Pancreas (tissue), 10 donors: ENCODE measurements around the gene POLE4. TPM values are rescaled to one million over a fixed set of nuclear protein-coding genes. Genes with fewer than 3 reads are reported as not detected.

ENCODE experiments used
- ATAC-seq, 4 donors: fragments of 200-7000 bp; cut with Tn5 transposase; one replicate each; pipeline versions ENCODE4 v1.8.0 to v1.9.1; 2020; ENCODE audit warnings: mild to moderate bottlenecking in 4 of 4, moderate library complexity in 4 of 4
- DNase-seq, 6 donors: peaks; one replicate each; pipeline ENCODE4 v3.0.0-alpha.2; 2020
- FAIRE-seq: peaks from 2 replicates; lab custom pipeline; 2012; peaks lifted over from hg19 to GRCh38; lab: Jason Lieb, UNC
- H3K27ac ChIP-seq, 4 donors: fragments of 200-600 bp; sonication (generic); 1 replicate in 3 of 4; 2 replicates in 1 of 4; pipeline versions ENCODE4 v1.5.0 to v1.8.0; 2020
- H3K27me3 ChIP-seq, 4 donors: fragments of 200-600 bp; one replicate each; pipeline ENCODE4 v1.8.0; 2021
- H3K36me3 ChIP-seq, 3 donors: fragments of 200-600 bp; sonication (generic) in 1 of 3; one replicate each; pipeline versions ENCODE4 v1.5.0 to v1.8.0; 2020 to 2021
- H3K4me1 ChIP-seq, 3 donors: fragments of 200-600 bp; one replicate each; pipeline ENCODE4 v1.8.0; 2021
- H3K4me3 ChIP-seq, 4 donors: fragments of 200-600 bp; sonication (generic) in 2 of 4; one replicate each; pipeline versions ENCODE4 v1.5.0 to v1.8.0; 2020 to 2021
- H3K9me3 ChIP-seq, 4 donors: fragments of 200-600 bp; one replicate each; pipeline ENCODE4 v1.8.0; 2021
- WGBS, 2 donors: extraction: QIAGEN DNeasy Blood & Tissue Kit; methylation state at CpG; one replicate each; pipeline ENCODE4 v1.1.7; 2013; 5-methylcytosine and 5-hydroxymethylcytosine counted together
- intact Hi-C, 3 donors: fragments of 100-400 bp; cut with DNase I; formaldehyde crosslinking; loops; one replicate each; pipeline versions ENCODE4 v1.11.1 to v1.14.2; 2022
- polyA plus RNA-seq, 2 donors: library from polyadenylated mRNA; stranded (reverse); fragments of 200-250 nt; gene quantifications; one replicate each; pipeline ENCODE4 v1.2.3, GENCODE V29; 2013
- total RNA-seq, 6 donors: library from RNA; stranded (reverse); fragmentation: NEBNext Ultra II Directional in 4 of 6; extraction: Animal tissue kit (Norgen Biotek cat#: 25700) in 4 of 6; gene quantifications; one replicate each; pipeline versions ENCODE4 v1.2.1 to v1.2.4, GENCODE V29; 2021 to 2023
- TF ChIP-seq, protein P1 (sequence below), 4 donors: fragments of 200-600 bp; sonication (generic) in 3 of 4; IDR thresholded peaks; one replicate each; pipeline versions ENCODE4 v1.5.0 to v1.8.0; 2021; ENCODE audit warnings: antibody characterized with exemption in 4 of 4
- donor health status: healthy with polysubstance abuse.
- donor health status: DM: no; HTN: no; CAD: no; lungs with moderate emphysema.
- donor health status: DM: no; HTN: no; CAD: no.
- donor health status: control.
- donor health status: control.
- donor health status: Bipolar disorder and iron deficiency.
- donor health status: DM: yes; HTN: yes; CAD: no.
- donor health status: DM: no; HTN: no; CAD: no.
- donor health status: DM: no; HTN: no; CAD: no.
- donor health status: DM: yes; HTN: yes; CAD: no.

Gene POLE4
- total and polyA plus RNA-seq, 8 donors: 10.0 to 22.6 (median 18.2) TPM

DNA sequence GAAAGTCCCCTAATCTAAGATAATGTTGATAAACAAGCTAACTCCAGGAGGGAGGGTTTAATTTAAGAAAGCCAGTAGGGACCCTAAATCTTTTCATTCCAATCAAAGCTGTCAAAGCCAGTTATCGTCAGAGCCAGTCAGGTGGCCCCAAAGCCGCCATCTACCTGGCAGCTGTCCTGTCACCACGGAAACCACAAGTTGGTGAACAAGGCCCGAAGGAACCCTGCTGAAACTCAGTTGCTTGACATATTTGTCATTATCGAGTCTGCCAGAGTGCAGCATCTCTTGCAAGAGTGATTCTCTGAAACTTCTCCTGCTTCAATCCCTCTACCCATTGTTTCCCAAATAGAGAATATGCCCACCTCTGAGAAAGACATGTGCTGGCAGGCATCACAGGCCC is 30.8 kb upstream of the POLE4 start:
- FAIRE-seq: no peak
- Histone ChIP-seq H3K36me3 (no peaks in the 10 kb centered on the region), H3K27ac (no peak overlapping the region), H3K9me3 (no peaks in the 10 kb centered on the region), H3K4me1 (no peaks in the 10 kb centered on the region), H3K4me3 (no peak overlapping the region), H3K27me3 (no peaks in the 10 kb centered on the region)
- TF ChIP-seq, protein P1, sequence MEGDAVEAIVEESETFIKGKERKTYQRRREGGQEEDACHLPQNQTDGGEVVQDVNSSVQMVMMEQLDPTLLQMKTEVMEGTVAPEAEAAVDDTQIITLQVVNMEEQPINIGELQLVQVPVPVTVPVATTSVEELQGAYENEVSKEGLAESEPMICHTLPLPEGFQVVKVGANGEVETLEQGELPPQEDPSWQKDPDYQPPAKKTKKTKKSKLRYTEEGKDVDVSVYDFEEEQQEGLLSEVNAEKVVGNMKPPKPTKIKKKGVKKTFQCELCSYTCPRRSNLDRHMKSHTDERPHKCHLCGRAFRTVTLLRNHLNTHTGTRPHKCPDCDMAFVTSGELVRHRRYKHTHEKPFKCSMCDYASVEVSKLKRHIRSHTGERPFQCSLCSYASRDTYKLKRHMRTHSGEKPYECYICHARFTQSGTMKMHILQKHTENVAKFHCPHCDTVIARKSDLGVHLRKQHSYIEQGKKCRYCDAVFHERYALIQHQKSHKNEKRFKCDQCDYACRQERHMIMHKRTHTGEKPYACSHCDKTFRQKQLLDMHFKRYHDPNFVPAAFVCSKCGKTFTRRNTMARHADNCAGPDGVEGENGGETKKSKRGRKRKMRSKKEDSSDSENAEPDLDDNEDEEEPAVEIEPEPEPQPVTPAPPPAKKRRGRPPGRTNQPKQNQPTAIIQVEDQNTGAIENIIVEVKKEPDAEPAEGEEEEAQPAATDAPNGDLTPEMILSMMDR (IDR thresholded peaks at IDR 0.05): no peak
- intact Hi-C loops: loop anchor here in 1 of 3 donors (10.0 kb wide), 1 partner anchor 477 kb away; no protein-coding TSS in a partner anchor
- 61 to 82% methylated on average over 5 of the region's 5 CpGs for WGBS, 2 donors
- DNase-seq: no peak
- no peak for ATAC-seq

DNA sequence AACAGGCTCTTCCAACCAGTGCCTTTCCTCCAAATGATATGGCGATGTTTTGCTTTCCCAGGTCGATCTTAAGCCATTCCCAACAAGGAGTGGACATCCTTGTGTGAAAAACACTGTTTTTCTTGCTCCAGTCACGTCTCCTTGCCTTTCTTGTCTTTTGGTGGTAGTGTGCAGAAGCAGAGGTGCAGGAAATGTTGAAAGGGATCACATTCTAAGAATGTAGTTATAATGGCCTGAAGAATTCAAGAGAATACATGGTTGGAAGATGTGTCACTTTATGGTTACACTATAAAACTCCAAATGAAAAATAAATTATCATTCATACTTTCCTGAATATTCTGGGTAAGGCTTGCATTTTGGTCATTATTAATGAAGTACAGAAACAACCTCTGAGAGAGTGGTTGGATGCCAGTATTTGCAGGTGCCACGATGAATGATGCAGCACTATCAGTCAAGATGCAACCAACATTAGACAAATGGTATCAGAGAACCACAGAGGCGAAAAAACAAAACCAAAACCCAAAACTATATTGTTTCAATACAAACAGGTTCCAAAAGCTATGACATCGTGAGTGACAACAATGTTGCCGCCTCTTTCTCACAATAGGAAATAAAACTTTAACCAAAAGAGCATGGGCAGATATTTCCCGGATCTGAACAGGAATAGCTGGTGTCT is 27.5 kb upstream of the POLE4 start:
- intact Hi-C loops: no loop called here
- Histone ChIP-seq H3K36me3 (no peaks in the 10 kb centered on the region), H3K9me3 (no peaks in the 10 kb centered on the region), H3K27ac (no peak overlapping the region), H3K27me3 (no peaks in the 10 kb centered on the region), H3K4me3 (no peak overlapping the region), H3K4me1 (no peaks in the 10 kb centered on the region)
- TF ChIP-seq, protein P1 (IDR thresholded peaks at IDR 0.05): no peak
- no peak for DNase-seq
- FAIRE-seq: no peak
- no peak for ATAC-seq
- 61 to 86% methylated on average over 8 of the region's 8 CpGs for WGBS, 2 donors

DNA sequence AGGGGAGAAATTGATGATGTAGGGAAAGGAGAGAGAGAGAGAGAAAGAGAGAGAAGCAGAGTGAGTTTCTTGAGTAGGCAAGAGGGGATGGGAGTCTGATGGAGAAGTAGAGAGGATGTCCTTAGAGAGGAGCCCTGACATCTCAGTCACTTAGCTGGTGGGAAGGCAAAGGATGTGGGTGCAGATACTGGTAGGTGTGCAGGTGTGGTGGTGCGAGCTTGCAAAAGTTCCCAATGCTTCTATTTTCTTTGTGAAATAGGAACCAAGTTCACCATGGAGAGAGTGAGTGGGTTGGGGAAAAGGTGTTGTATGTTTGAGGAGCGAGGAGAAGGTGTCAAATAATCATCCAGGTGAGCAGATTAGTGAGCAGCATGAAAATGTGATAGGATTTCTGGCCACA is 26.5 kb upstream of the POLE4 start:
- FAIRE-seq: no peak
- no peaks in the 10 kb centered on the region for H3K9me3 ChIP-seq
- intact Hi-C loops: no loop called here
- H3K27ac ChIP-seq: no peak overlapping the region
- no peaks in the 10 kb centered on the region for H3K4me1 ChIP-seq
- no peak for ATAC-seq
- H3K27me3 ChIP-seq: no peaks in the 10 kb centered on the region
- no peaks in the 10 kb centered on the region for H3K36me3 ChIP-seq
- H3K4me3 ChIP-seq: no peak overlapping the region
- WGBS, 2 donors: 50 to 86% methylated on average over 2 of the region's 2 CpGs
- TF ChIP-seq, protein P1 (IDR thresholded peaks at IDR 0.05): no peak
- DNase-seq: no peak

DNA sequence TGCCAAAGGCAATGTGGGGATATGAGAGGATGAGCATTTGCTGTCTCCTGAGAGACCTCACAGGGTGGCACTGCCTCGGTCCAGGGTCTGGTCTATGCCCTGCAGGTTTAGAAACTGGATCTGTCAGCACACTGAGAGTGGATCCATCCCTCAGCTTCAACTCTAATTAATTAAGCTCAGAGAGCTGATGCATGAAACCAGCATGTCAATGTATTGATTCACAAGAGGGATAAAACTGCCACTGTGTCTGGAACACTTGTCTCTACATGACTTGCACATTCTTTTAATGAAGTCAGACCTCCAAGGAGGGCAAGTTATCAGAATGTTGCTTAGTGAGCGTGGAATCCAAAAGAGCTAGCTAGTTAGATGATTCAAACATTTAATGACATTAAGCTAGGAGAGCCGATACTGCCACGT is 22.5 kb upstream of the POLE4 start:
- no peak for FAIRE-seq
- ATAC-seq: no peak
- WGBS, 2 donors: 52 to 68% methylated on average over 4 of the region's 4 CpGs

More for the DNA sequence above, 22.5 kb upstream of the POLE4 start:
- H3K36me3 ChIP-seq: no peaks in the 10 kb centered on the region
- no peak overlapping the region for H3K4me3 ChIP-seq
- H3K9me3 ChIP-seq: no peaks in the 10 kb centered on the region
- H3K27ac ChIP-seq: no peak overlapping the region
- H3K4me1 ChIP-seq: no peaks in the 10 kb centered on the region
- TF ChIP-seq, protein P1 (IDR thresholded peaks at IDR 0.05): no peak
- no peaks in the 10 kb centered on the region for H3K27me3 ChIP-seq
- no peak for DNase-seq
- intact Hi-C loops: no loop called here
